Stimulated activated CD4-positive, alpha-beta T cell treated with anti-CD3 and anti-CD28 coated beads, Interleukin-12 subunit alpha, Interleukin-12 subunit beta, amount 100 ng/mL, for 24 hours (primary cell): ENCODE data around the gene CSNK2A1.

ENCODE experiments used
- DNase-seq, 2 experiments: peaks; one replicate each; pipeline ENCODE4 v3.0.0-alpha.2; 2020; ENCODE audit warnings: low read depth in 2 of 2

The CSNK2A1 gene

GRCh38 chr20:564192-564591 lies 20.6 kb upstream of the CSNK2A1 start:
- DNase-seq = no peak

GRCh38 chr20:563187-563586 lies 19.6 kb upstream of the CSNK2A1 start:
- no peak for DNase-seq

DNA sequence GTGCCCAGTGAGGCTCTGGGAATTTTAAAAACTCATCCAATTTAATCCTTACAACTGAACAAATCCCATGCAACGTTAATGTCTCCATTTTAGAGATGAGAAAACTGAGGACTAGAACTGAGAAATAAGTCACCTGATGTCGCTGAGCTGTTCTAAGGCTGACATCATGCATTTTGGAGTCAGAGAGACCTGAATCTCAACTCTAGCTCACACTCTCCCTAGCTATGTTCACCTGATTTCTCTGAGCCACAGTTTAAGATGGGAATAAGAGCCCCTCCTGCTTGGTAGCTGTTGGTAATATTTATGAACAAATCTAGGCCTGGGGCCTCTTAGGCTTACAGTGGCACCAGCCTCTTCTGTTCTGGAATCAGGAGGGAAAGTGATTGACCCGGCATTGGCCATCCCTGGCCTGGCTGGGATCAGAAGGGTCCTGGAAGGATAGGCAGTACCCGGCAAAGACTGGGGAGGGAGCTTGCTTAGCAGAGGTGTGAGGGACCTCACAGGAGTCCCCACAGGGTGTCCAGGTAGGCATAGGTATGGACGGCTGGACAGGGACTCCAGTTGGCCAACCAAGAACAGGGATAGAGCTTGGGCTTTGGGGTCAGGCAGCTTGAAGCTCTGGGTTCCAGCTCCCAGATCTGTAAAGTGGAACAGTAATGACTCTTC lies 18.8 kb upstream of the CSNK2A1 start:
- DNase-seq = no peak

DNA sequence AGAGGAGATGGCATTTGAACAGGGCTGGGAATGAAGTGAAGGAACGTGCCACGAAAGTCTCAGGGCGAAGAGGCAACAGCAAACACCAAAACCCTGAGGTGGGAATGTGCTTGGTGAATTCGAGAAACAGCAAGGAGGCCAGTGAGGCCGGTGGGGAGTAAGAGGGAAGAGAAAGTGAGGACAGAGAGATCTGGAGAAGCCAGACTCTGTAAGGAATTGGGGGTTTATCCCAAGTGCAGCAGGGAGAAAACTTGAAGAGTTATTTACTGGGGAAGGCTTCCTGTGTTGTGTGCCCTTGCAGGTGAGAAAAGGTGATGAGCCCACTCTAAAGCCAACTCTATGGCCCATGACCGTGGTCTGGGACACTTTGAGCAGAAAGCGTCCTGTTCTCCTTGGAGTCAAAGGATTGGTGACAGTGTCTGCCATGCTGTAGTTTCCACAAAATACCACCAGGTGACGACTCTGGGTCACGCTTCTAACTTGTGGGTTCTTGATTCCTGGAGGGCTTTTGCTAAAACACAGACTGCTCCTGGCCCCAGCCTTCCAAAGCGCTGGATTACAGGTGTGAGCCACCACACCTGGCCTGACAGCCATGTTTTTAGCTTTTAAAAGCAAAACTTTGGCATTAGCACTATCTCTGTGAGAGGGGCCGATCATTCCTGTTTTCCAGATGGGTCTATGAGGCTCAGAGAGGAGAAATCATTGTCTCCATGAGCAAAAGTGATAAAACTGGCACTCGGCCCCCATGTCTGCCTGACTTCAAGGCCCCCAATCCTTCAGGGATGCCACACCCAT lies 18.0 kb upstream of the CSNK2A1 start:
- DNase-seq = peak in 1 of 2 experiments; percentile 50

- DNase-seq = no peak
Observed at GRCh38 chr20:560680-561079, 17.1 kb upstream of the CSNK2A1 start.

DNA sequence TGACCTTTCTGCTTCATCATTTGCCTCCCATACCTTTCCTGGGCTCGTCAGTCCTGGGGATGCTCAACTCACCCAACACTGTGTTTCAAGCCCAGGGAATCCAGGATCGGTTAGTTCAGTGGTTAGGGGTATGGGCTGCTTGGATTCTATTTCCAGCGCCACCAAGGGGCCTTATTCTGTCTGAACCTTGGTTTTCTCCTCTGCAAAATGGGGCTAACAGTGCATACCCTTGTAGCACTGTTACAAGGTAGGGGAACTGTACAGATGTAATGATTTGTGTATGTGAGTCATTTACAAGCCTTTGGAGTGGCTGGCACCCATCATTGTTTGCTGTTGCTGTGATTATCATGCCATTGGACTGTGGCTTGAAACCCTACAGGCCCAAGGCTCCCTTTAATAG lies 14.5 kb upstream of the CSNK2A1 start:
- no peak for DNase-seq

- no peak for DNase-seq
Observed at GRCh38 chr20:556984-557383, 13.4 kb upstream of the CSNK2A1 start.

DNA sequence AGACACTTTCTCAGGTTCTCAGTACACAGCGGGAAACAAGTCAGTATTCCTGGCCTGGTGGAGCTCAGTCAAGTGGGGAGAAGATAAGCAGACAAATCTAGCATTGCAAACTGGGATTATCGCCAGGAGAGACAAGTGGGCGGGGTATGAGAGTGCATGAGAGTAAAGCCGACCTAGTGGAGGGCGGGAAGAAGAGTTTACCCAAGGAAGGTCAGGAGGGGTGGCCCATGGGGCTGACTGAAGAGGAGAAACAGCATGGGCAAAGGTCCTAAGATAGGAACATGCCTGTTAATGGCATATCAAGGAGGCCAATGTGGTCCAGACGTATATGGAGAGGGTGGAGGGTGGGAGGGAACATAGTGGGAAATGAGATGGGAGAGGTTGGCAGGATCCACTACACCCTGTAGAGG lies 12.4 kb upstream of the CSNK2A1 start:
- DNase-seq = no peak

DNA sequence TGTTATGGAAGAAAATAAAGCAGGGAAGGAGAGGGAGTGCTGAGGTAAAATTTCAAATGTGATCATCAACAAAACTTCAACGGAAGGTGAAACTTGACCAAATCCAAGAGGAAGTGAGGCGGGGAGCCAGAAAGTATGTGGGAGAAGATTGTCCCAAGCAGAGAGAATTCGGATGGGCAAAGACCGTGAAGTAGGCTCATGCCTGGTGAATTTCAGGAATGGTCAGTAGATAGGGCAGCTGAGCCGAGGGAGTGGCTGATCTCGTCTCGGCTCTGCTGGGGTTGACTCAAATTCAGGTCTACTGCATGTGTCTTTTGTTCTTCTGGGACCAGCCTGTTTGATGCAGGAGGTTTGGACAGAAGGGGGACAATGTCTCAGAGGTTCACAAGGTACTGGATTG lies 7.0 kb upstream of the CSNK2A1 start:
- DNase-seq = no peak

DNA sequence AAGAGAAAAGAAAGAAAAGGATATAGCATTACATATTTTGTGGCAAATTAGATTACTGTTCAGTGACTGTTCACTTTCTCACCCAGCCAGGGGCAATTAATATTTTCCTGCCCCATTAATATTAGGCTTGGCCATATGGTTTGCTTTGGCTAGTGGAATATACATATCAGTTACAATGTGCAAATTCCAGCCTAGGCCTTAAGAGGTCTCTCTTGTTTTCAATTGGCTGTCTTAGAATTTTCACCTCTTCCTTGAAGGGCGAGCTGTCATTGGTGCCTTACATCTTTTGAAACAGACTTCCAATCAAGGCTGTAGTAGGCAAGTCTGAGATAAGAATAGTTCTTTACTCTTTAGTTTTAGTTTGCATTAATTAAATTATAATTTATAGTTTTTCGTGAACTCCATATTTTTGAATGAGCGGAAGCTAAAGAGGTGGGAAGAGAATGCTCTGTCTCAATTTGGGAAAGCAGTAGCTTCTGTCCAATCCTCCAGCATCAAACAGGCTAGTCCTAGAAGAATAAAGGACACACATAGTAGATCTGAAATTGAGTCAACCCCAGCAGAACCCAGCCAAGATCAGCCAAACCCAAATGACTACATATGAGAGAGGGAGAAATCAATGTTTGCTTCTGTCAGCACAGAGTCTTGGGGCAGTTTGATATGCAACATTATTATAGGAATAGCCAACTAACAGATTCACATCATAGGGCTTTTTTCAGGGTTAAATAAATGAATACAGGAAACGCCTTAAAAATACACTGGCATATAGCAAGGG lies 6.3 kb upstream of the CSNK2A1 start:
- no peak for DNase-seq

- DNase-seq = no peak
Observed at GRCh38 chr20:548906-549305, 5.3 kb upstream of the CSNK2A1 start.

GRCh38 chr20:547394-547793 lies 3.8 kb upstream of the CSNK2A1 start:
- DNase-seq = no peak

DNA sequence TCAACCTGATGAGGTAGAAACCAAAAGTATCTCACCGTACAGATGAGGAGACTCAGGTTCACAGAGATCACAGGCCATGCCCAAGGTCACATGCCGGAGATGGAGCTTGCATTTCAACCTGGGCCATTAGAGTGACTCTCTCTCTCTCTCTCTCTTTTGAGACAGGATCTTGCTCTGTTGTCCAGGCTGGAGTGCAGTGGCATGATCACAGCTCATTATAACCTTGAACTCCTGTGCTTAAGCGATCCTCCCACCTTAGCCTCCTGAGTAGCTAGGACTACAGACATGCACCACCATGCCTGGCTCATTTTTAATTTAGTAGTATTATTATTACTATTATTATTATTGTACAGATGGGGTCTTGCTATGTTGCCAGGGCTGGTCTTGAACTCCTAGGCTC lies 2.8 kb upstream of the CSNK2A1 start:
- DNase-seq = no peak

DNA sequence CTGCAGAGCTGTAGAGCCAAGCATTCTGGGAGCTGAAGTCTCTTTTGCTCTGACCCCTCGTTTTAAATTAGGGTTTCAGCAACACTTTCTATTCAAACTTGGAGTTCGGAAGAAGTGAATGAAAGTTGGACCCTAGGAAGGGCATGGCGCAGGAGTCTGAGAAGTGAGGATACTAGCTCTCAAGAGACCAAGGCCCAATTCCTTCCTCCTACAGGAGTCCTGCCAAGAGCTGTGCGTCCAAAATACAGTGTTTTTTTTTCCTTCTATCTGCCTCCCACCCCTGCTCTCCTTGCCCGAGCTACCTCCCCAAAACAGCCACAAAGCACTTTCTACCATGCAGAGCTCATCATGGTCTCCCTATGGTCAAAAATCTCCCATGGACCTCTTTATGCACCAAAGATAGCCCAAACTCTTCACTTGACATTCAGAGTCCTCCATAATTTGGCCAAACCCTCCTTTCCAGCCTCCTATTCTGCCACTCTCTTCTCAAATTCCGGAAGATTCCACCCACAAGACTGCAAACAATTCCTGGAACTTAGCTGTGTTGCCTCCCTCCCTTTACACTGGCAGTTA lies 649 bp upstream of the CSNK2A1 start:
- no peak for DNase-seq

GRCh38 chr20:542777-543368 lies 717 bp downstream of the CSNK2A1 start:
- peak in 1 of 2 experiments; percentile 8 for DNase-seq

- DNase-seq = no peak
Observed at GRCh38 chr20:540391-541201, 3.0 kb downstream of the CSNK2A1 start.

DNA sequence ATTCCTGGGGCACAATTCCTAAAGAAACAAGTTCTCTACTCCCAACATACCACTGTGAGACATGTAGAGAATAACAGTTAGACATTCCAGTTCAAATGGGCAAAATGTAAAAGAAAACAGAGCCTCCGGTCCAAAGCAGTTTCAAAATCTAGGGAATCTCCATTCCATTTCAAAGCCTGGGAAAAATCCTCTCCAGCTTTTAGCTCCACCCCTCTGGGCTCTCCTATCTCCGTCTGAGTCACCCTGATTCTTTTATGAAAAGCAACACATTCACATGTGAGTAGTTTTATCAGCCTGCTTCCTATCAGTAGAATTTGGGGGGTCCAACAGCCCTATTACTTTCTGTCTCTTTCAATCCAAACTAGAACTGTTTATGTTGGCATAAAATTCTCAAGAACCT lies 3.7 kb downstream of the CSNK2A1 start:
- no peak for DNase-seq

DNA sequence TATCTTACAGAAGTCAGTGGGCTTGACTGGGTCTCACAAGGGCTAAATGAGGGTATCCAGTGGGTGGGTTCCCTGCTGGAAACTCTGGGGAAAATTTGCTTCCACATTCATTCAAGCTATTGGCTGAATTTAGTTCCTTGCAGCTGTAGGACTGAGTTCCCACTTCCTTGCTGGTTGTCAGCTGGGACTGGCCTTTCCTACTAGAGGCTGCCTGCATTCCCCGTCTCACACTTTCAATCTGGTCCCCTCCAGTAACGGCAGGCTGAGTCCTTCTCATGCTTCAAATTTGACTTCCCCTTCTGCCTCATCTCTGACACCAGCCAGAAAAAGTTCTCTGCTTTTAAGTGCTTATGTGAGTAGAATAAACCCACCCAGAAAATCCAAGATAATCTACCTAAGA lies 4.4 kb downstream of the CSNK2A1 start:
- DNase-seq = no peak

- no peak for DNase-seq
Observed at GRCh38 chr20:537983-538382, 5.6 kb downstream of the CSNK2A1 start.

DNA sequence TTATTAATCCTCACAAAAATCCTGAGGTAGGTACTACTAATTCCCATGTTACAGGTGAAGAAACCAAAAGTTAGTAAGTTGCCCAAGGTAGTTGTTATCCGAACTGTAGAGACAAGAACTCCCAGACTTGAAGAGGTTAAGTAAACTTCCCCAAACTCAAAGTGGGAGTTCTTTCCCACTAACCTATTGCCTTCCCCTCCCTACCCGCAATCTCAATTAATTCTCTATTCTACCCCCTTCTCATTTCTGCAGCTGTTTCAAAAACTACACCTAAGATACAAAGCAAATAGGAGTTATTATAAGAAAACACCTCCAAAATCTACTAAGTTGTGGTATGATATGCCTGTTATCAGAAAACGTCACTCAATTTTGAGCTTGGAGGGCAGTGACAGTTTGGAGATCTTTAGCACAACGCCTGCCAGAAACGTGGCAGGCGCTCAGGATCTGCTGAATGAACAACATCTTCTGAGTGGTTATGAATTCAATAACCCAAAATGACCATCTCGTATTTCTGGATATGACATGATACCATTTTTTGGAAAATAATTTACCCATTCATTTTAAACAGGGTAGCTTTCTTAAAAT lies 7.1 kb downstream of the CSNK2A1 start:
- DNase-seq = no peak

GRCh38 chr20:535958-536357 lies 7.6 kb downstream of the CSNK2A1 start:
- no peak for DNase-seq
